ENCODE data around the gene PSMA4.
"Not testable (repeated sequence)": the region's sequence is repeated elsewhere in the genome, so short reads cannot be mapped to it uniquely, and the experiment has no call there.

The PSMA4 gene

GRCh38 chr15:78527325-78527724 is 12.9 kb upstream of the PSMA4 start:
- H2AFZ ChIP-seq (ENCODE audit: low read length, unreplicated experiment), result no peak overlapping the region
- H3K4me3 ChIP-seq (ENCODE audit: low read depth, low read length), result no peak overlapping the region
- no peaks in the 10 kb centered on the region for H3K36me3 ChIP-seq (ENCODE audit: insufficient read depth, low read length)
- no peak overlapping the region for H3K27ac ChIP-seq (ENCODE audit: low read depth, low read length)
- no peaks in the 10 kb centered on the region for H3K4me1 ChIP-seq (ENCODE audit: control insufficient read depth, insufficient read depth, low read length, unreplicated experiment)
- H3K79me2 ChIP-seq (ENCODE audit: control insufficient read depth, insufficient read depth, low read length, unreplicated experiment), result no peaks in the 10 kb centered on the region
- H3K27me3 ChIP-seq (ENCODE audit: insufficient read depth, low read length), result no peaks in the 10 kb centered on the region

GRCh38 chr15:78533331-78533730 is 6.9 kb upstream of the PSMA4 start:
- no peaks in the 10 kb centered on the region for H3K4me1 ChIP-seq (ENCODE audit: control insufficient read depth, insufficient read depth, low read length, unreplicated experiment)
- no peak overlapping the region for H3K4me3 ChIP-seq (ENCODE audit: low read depth, low read length)
- H3K79me2 ChIP-seq (ENCODE audit: control insufficient read depth, insufficient read depth, low read length, unreplicated experiment), result no peaks in the 10 kb centered on the region
- no peaks in the 10 kb centered on the region for H3K27me3 ChIP-seq (ENCODE audit: insufficient read depth, low read length)
- H3K27ac ChIP-seq (ENCODE audit: low read depth, low read length), result no peak overlapping the region
- H2AFZ ChIP-seq (ENCODE audit: low read length, unreplicated experiment), result no peak overlapping the region
- no peaks in the 10 kb centered on the region for H3K36me3 ChIP-seq (ENCODE audit: insufficient read depth, low read length)

GRCh38 chr15:78536134-78536533 is 4.1 kb upstream of the PSMA4 start:
- Histone ChIP-seq H2AFZ (ENCODE audit: low read length, unreplicated experiment) (no peak overlapping the region), H3K27me3 (ENCODE audit: insufficient read depth, low read length) (no peaks in the 10 kb centered on the region), H3K36me3 (ENCODE audit: insufficient read depth, low read length) (no peaks in the 10 kb centered on the region), H3K4me3 (ENCODE audit: low read depth, low read length) (no peak overlapping the region), H3K27ac (ENCODE audit: low read depth, low read length) (no peak overlapping the region), H3K4me1 (ENCODE audit: control insufficient read depth, insufficient read depth, low read length, unreplicated experiment) (no peaks in the 10 kb centered on the region), H3K79me2 (ENCODE audit: control insufficient read depth, insufficient read depth, low read length, unreplicated experiment) (peaks cover 9% of the 10 kb centered on the region)

- no peak overlapping the region for H2AFZ ChIP-seq (ENCODE audit: low read length, unreplicated experiment)
- peaks cover 3% of the 10 kb centered on the region; the same call in 1 of the 2 replicates for H3K36me3 ChIP-seq (ENCODE audit: insufficient read depth, low read length)
- no peak overlapping the region for H3K4me3 ChIP-seq (ENCODE audit: low read depth, low read length)
- H3K4me1 ChIP-seq (ENCODE audit: control insufficient read depth, insufficient read depth, low read length, unreplicated experiment), result peaks cover 8% of the 10 kb centered on the region
- H3K27ac ChIP-seq (ENCODE audit: low read depth, low read length), result no peak overlapping the region
- no peaks in the 10 kb centered on the region for H3K27me3 ChIP-seq (ENCODE audit: insufficient read depth, low read length)
- H3K79me2 ChIP-seq (ENCODE audit: control insufficient read depth, insufficient read depth, low read length, unreplicated experiment), result peaks cover 21% of the 10 kb centered on the region
Observed at GRCh38 chr15:78537266-78537905, 2.9 kb upstream of the PSMA4 start.

- Histone ChIP-seq H3K79me2 (ENCODE audit: control insufficient read depth, insufficient read depth, low read length, unreplicated experiment) (peaks cover 31% of the 10 kb centered on the region), H3K4me3 (ENCODE audit: low read depth, low read length) (no peak overlapping the region), H3K4me1 (ENCODE audit: control insufficient read depth, insufficient read depth, low read length, unreplicated experiment) (peaks cover 17% of the 10 kb centered on the region), H2AFZ (ENCODE audit: low read length, unreplicated experiment) (no peak overlapping the region), H3K27ac (ENCODE audit: low read depth, low read length) (no peak overlapping the region), H3K27me3 (ENCODE audit: insufficient read depth, low read length) (no peaks in the 10 kb centered on the region), H3K36me3 (ENCODE audit: insufficient read depth, low read length) (peaks cover 12% of the 10 kb centered on the region)
Observed at GRCh38 chr15:78538358-78538757, 1.9 kb upstream of the PSMA4 start.

GRCh38 chr15:78539464-78540140 is 642 bp upstream of the PSMA4 start:
- Histone ChIP-seq H3K27ac (ENCODE audit: low read depth, low read length) (peak overlapping the region; percentile 69; the same call in 1 of the 2 replicates), H3K36me3 (ENCODE audit: insufficient read depth, low read length) (peaks cover 17% of the 10 kb centered on the region), H3K4me3 (ENCODE audit: low read depth, low read length) (peak overlapping the region; percentile 83), H3K4me1 (ENCODE audit: control insufficient read depth, insufficient read depth, low read length, unreplicated experiment) (peaks cover 17% of the 10 kb centered on the region), H2AFZ (ENCODE audit: low read length, unreplicated experiment) (peak overlapping the region; percentile 94), H3K79me2 (ENCODE audit: control insufficient read depth, insufficient read depth, low read length, unreplicated experiment) (peaks cover 31% of the 10 kb centered on the region)
- not testable (repeated sequence) for H3K27me3 ChIP-seq (ENCODE audit: insufficient read depth, low read length)

- Histone ChIP-seq H3K4me1 (ENCODE audit: control insufficient read depth, insufficient read depth, low read length, unreplicated experiment) (peaks cover 17% of the 10 kb centered on the region), H3K79me2 (ENCODE audit: control insufficient read depth, insufficient read depth, low read length, unreplicated experiment) (peaks cover 31% of the 10 kb centered on the region), H2AFZ (ENCODE audit: low read length, unreplicated experiment) (peak overlapping the region; percentile 94)
Observed at GRCh38 chr15:78540871-78541743, 863 bp downstream of the PSMA4 start.

GRCh38 chr15:78541744-78542034 is 1.4 kb downstream of the PSMA4 start:
- Histone ChIP-seq H3K79me2 (ENCODE audit: control insufficient read depth, insufficient read depth, low read length, unreplicated experiment) (peaks cover 31% of the 10 kb centered on the region), H3K27ac (ENCODE audit: low read depth, low read length) (peak overlapping the region; percentile 69), H2AFZ (ENCODE audit: low read length, unreplicated experiment) (no peak overlapping the region), H3K27me3 (ENCODE audit: insufficient read depth, low read length) (no peaks in the 10 kb centered on the region), H3K4me1 (ENCODE audit: control insufficient read depth, insufficient read depth, low read length, unreplicated experiment) (peaks cover 17% of the 10 kb centered on the region), H3K4me3 (ENCODE audit: low read depth, low read length) (peak overlapping the region; percentile 83), H3K36me3 (ENCODE audit: insufficient read depth, low read length) (peaks cover 35% of the 10 kb centered on the region)

More at GRCh38 chr15:78540871-78541743, 863 bp downstream of the PSMA4 start:
- Histone ChIP-seq H3K27ac (ENCODE audit: low read depth, low read length) (peak overlapping the region; percentile 69), H3K36me3 (ENCODE audit: insufficient read depth, low read length) (peaks cover 32% of the 10 kb centered on the region), H3K27me3 (ENCODE audit: insufficient read depth, low read length) (no peaks in the 10 kb centered on the region), H3K4me3 (ENCODE audit: low read depth, low read length) (peak overlapping the region; percentile 83)

- Histone ChIP-seq H2AFZ (ENCODE audit: low read length, unreplicated experiment) (no peak overlapping the region), H3K4me3 (ENCODE audit: low read depth, low read length) (peak overlapping the region; percentile 83), H3K4me1 (ENCODE audit: control insufficient read depth, insufficient read depth, low read length, unreplicated experiment) (peaks cover 17% of the 10 kb centered on the region), H3K27ac (ENCODE audit: low read depth, low read length) (no peak overlapping the region), H3K36me3 (ENCODE audit: insufficient read depth, low read length) (peaks cover 42% of the 10 kb centered on the region), H3K27me3 (ENCODE audit: insufficient read depth, low read length) (no peaks in the 10 kb centered on the region), H3K79me2 (ENCODE audit: control insufficient read depth, insufficient read depth, low read length, unreplicated experiment) (peaks cover 31% of the 10 kb centered on the region)
Observed at GRCh38 chr15:78542647-78543046, 2.4 kb downstream of the PSMA4 start.

GRCh38 chr15:78550194-78550593 is 9.9 kb downstream of the PSMA4 start:
- H3K36me3 ChIP-seq (ENCODE audit: insufficient read depth, low read length), result peaks cover 41% of the 10 kb centered on the region
- H3K4me1 ChIP-seq (ENCODE audit: control insufficient read depth, insufficient read depth, low read length, unreplicated experiment), result no peaks in the 10 kb centered on the region
- no peaks in the 10 kb centered on the region for H3K27me3 ChIP-seq (ENCODE audit: insufficient read depth, low read length)
- no peak overlapping the region for H2AFZ ChIP-seq (ENCODE audit: low read length, unreplicated experiment)
- no peaks in the 10 kb centered on the region for H3K79me2 ChIP-seq (ENCODE audit: control insufficient read depth, insufficient read depth, low read length, unreplicated experiment)
- H3K27ac ChIP-seq (ENCODE audit: low read depth, low read length), result no peak overlapping the region
- no peak overlapping the region for H3K4me3 ChIP-seq (ENCODE audit: low read depth, low read length)

All from ACC112 (cell line).